Measurements from ENCODE around the gene KRT78.

The KRT78 gene

DNA sequence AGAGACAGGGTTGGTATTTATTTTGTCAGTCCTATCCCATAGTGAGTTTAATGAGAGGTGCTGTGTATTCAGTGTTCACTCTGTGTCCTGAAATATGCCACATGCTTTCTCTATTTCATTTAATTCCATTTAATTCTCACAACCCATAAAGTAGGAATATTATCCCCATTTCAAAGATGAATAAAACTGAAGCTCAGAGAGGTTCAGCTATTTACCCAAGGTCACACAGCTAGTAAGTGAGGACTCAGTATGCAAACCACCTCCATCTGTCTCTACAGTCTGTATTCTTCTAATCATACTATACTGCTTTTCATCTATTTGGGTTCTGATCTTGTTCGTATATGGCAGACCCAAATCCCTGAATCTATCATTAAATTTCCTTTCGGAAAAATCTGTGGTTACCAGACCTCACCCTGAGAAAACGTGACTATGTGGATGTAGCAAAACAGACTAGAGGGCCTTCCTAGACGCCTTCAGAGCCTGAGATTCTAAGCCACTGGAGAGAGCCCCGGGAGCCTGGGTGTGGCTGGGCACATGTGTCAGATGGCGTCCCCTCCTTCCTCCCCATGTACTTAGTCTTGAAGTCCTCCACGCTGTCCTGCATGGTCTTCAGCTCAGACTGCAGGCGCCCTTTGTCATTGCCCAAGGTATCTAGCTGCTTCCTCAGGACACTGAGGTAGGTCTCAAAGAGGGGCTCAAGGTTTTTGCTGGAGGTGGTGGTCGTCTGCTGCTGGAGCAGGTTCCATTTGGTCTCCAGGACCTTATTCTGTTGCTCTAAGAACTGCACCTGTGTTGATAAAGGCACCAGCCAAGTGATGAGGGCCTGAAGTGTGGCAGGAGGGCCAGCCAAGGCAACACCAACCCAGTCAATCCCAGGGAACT lies 37.4 kb downstream of the KRT78 start:
- DNase-seq (ENCODE audit: insufficient read length, low spot score) (no peak), FAIRE-seq (no peak)
- no peak for TF ChIP-seq POLR2A (IDR thresholded peaks at IDR 0.05; ENCODE audit: low read depth, low read length)

- DNase-seq (ENCODE audit: insufficient read length, low spot score) (no peak), FAIRE-seq (no peak)
- no peak for TF ChIP-seq POLR2A (IDR thresholded peaks at IDR 0.05; ENCODE audit: low read depth, low read length)
Observed at GRCh38 chr12:52810554-52810953, 38.2 kb downstream of the KRT78 start.

GRCh38 chr12:52809166-52809565 lies 39.6 kb downstream of the KRT78 start:
- FAIRE-seq (no peak), DNase-seq (ENCODE audit: insufficient read length, low spot score) (no peak)
- TF ChIP-seq POLR2A (IDR thresholded peaks at IDR 0.05; ENCODE audit: low read depth, low read length): no peak

- FAIRE-seq (no peak), DNase-seq (ENCODE audit: insufficient read length, low spot score) (no peak)
- no peak for TF ChIP-seq POLR2A (IDR thresholded peaks at IDR 0.05; ENCODE audit: low read depth, low read length)
Observed at GRCh38 chr12:52808573-52809160, 40.1 kb downstream of the KRT78 start.

DNA sequence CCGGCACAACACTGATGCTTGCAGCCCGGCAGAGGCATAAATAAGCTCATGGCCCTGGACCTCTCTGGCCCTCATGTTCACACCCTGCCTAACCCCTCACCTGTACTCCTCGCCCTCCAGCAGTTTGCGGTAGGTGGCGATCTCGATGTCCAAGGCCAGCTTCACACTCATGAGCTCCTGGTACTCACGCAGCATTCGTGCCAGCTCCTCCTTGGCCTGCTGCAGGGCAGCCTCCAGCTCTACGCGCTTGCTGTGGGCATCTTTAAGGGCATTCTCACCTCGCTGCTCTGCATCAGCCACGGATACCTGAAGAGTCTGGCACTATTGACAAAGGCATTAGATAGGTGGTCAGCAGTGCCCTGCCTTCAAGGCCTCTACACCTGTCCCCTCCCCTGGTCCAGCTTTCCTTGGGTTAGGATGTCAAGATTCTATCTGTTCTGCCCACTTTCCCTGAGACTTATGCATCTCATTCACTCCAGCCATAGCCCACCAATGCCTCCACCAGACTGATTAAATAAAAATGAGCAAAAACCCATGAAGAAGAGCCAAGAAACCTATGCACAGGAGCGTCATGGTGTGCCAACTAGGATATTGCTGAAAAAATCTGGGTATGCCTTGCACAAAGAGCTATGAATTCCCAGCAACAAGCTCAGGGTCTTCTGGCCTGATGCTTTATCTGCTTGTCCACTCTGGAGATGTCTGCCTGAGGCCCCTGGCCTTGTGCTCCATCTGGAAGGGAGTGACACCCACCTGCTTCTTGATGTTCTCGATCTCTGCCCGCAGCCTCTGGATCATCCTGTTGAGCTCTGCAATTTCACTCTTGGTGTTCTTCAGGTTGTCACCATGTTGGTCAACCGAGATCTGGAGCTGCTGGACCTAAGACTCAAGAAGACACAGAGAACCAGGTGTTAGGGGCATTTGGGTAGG lies 41.0 kb downstream of the KRT78 start:
- TF ChIP-seq POLR2A (IDR thresholded peaks at IDR 0.05; ENCODE audit: low read depth, low read length): no peak
- DNase-seq (ENCODE audit: insufficient read length, low spot score): no peak
- FAIRE-seq: no peak

GRCh38 chr12:52806821-52807543 lies 41.8 kb downstream of the KRT78 start:
- no peak for TF ChIP-seq POLR2A (IDR thresholded peaks at IDR 0.05; ENCODE audit: low read depth, low read length)
- FAIRE-seq (no peak), DNase-seq (ENCODE audit: insufficient read length, low spot score) (no peak)

GRCh38 chr12:52806169-52806811 lies 42.5 kb downstream of the KRT78 start:
- FAIRE-seq: no peak
- no peak for DNase-seq (ENCODE audit: insufficient read length, low spot score)

DNA sequence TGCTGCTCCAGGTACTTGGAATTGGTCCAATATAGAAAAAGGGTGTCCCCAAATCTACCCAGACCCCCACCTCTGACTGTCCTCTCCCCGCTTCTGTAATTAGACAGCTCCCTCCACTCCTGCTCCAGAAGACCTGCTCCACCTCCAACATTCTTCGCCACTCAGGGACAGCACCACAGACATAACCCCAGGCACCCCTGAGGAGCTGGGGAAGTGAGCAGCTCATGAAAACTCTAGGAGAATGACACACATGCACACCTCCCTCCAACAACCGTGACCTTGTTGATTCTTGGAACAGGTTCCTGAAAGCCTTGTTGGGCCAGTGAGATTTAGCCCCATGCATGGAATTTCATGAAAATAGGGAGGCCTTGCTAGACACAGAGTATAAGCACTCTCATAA lies 43.1 kb downstream of the KRT78 start:
- FAIRE-seq (no peak), DNase-seq (ENCODE audit: insufficient read length, low spot score) (no peak)
- no peak for TF ChIP-seq POLR2A (IDR thresholded peaks at IDR 0.05; ENCODE audit: low read depth, low read length)

More at GRCh38 chr12:52806169-52806811, 42.5 kb downstream of the KRT78 start:
- TF ChIP-seq POLR2A (IDR thresholded peaks at IDR 0.05; ENCODE audit: low read depth, low read length): no peak

DNA sequence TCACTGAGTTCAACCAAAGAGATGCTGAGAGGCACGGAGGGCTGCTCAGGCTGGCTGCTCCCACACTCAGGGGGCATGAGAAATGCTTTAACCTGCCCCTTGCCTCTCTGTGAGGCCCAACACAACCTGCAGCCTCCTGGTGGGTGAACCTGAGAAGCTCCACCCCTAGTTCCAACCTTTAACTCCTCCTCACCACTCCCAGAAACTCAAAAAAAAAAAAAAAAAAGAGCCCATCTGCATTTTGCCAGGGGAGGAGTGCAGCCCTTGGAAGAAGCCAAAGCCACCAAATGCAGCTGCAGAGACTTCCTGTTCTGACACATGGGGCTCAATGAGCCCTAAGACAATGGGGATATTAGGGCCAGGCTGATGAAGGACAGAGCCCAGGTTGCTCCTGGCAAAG lies 43.8 kb downstream of the KRT78 start:
- TF ChIP-seq POLR2A (IDR thresholded peaks at IDR 0.05; ENCODE audit: low read depth, low read length): no peak
- FAIRE-seq: no peak
- no peak for DNase-seq (ENCODE audit: insufficient read length, low spot score)

DNA sequence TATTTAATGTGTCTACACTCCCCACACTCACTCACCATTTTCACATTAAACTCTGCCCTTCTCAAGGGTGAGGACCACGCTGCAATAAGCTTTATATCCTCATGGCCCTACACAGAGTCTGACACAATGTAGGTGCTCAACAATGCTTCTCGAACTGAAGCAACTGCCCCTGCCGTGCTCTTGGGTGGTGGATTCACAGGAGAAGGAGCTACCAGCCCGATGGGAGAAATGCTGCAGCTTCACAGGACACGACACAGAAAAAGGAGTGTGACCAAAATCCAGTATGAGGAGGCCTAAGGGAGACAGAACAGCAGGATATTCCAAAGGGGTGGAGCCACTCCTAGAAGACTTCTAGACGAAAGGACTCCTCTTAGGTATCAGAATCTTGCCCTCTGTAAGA lies 46.4 kb downstream of the KRT78 start:
- FAIRE-seq (no peak), DNase-seq (ENCODE audit: insufficient read length, low spot score) (no peak)
- TF ChIP-seq POLR2A (IDR thresholded peaks at IDR 0.05; ENCODE audit: low read depth, low read length): no peak

- DNase-seq (ENCODE audit: insufficient read length, low spot score) (no peak), FAIRE-seq (no peak)
- TF ChIP-seq POLR2A (IDR thresholded peaks at IDR 0.05; ENCODE audit: low read depth, low read length): no peak
Observed at GRCh38 chr12:52801773-52802172, 47.0 kb downstream of the KRT78 start.

GRCh38 chr12:52800259-52800917 lies 48.4 kb downstream of the KRT78 start:
- FAIRE-seq (no peak), DNase-seq (ENCODE audit: insufficient read length, low spot score) (no peak)
- no peak for TF ChIP-seq POLR2A (IDR thresholded peaks at IDR 0.05; ENCODE audit: low read depth, low read length)
